Measurements from ENCODE around the gene TTLL11. TPM values are rescaled to one million over a fixed set of nuclear protein-coding genes. Genes with fewer than 3 reads are reported as not detected.

Gene TTLL11
- total and polyA plus RNA-seq, 2 of the 8 experiments (the other 6 are each of a cell fraction or from before 2014, with no cell fraction given) = 0.56 to 0.80 TPM

GRCh38 chr9:122116448-122117173 is 23.5 kb upstream of the TTLL11 start:
- Histone ChIP-seq H3K4me3 (ENCODE audit: extremely low read depth in 1 of 4, insufficient read depth in 2 of 4, low read depth in 3 of 4, low read length in 4 of 4) (no peak overlapping the region), H2BK5ac (ENCODE audit: low read depth, low read length) (0 out of 2 replicates have a peak overlapping the region, but pooled peaks have one; percentile 1), H4K20me1 (replicated peaks in 1 of 2; ENCODE audit: control insufficient read depth in 1 of 2, insufficient read depth in 2 of 2, low read length in 2 of 2) (no peaks in the 10 kb centered on the region), H3K36me3 (ENCODE audit: control insufficient read depth in 2 of 4, insufficient read depth in 4 of 4, low read length in 3 of 4) (no peaks in the 10 kb centered on the region), H2BK12ac (ENCODE audit: low read depth, low read length) (peak overlapping the region; percentile 40; the same call in 1 of the 2 replicates), H2BK15ac (ENCODE audit: low read length) (peak overlapping the region; percentile 8; the same call in 1 of the 2 replicates), H2AFZ (ENCODE audit: low read length) (peak overlapping the region; percentile 54; the same call in 1 of the 2 replicates), H2AK5ac (ENCODE audit: low read depth, low read length) (peak overlapping the region; percentile 59; the same call in 1 of the 2 replicates), H3K9ac (replicated peaks in 1 of 4; ENCODE audit: extremely low read depth in 1 of 4, low read depth in 3 of 4, low read length in 3 of 4) (no peak overlapping the region), H3K27me3 (replicated peaks in 1 of 4; ENCODE audit: control insufficient read depth in 3 of 4, extremely low read depth in 1 of 4, insufficient read depth in 3 of 4, low read length in 3 of 4) (no peaks in the 10 kb centered on the region; a peak in 2 of 7 replicates), H3K4me1 (replicated peaks in 1 of 4; ENCODE audit: control insufficient read depth in 3 of 4, insufficient read depth in 4 of 4, low read length in 3 of 4) (peaks cover 8 to 16% (median 12%) of the 10 kb centered on the region in 4 experiments), H3K79me2 (ENCODE audit: control insufficient read depth in 1 of 2, insufficient read depth in 2 of 2, low read length in 2 of 2) (no peaks in the 10 kb centered on the region), H3K4me2 (ENCODE audit: insufficient read depth in 1 of 2, low read depth in 2 of 2, low read length in 2 of 2) (peak overlapping the region; percentile 37 to 41; a peak in 2 of 4 replicates), H3K56ac (replicated peaks; ENCODE audit: insufficient read length, low read depth, low read length) (no peak overlapping the region), H2BK120ac (replicated peaks; ENCODE audit: low read depth, low read length) (no peak overlapping the region), H3K23me2 (ENCODE audit: low read depth, low read length) (no peaks in the 10 kb centered on the region), H3K18ac (ENCODE audit: extremely low read depth, low read length) (peak overlapping the region; percentile 62), H2BK20ac (ENCODE audit: low read length) (peak overlapping the region; percentile 40), H4K91ac (replicated peaks; ENCODE audit: insufficient read length, low read length) (no peak overlapping the region), H3K14ac (ENCODE audit: insufficient read length) (no peak overlapping the region), H3K27ac (ENCODE audit: low read depth, low read length) (no peak overlapping the region), H3K4ac (replicated peaks; ENCODE audit: insufficient read length, low read depth, low read length) (peak overlapping the region; percentile 34), H4K8ac (ENCODE audit: extremely low read depth, insufficient read depth, low read length) (0 out of 2 replicates have a peak overlapping the region, but pooled peaks have one; percentile 31), H3K79me1 (ENCODE audit: low read depth, low read length) (no peaks in the 10 kb centered on the region), H3K9me3 (ENCODE audit: insufficient read depth in 2 of 2, low read depth in 1 of 2, low read length in 1 of 2) (no peaks in the 10 kb centered on the region), H4K5ac (ENCODE audit: insufficient read length, low read depth, low read length) (no peak overlapping the region), H3K23ac (ENCODE audit: insufficient read length) (no peak overlapping the region)
- TF ChIP-seq RBBP5 (IDR thresholded peaks at IDR 0.05; ENCODE audit: borderline replicate concordance, low read depth, low read length) (0 out of 2 replicates have a peak, but pooled peaks have one; percentile 6), KDM1A (IDR thresholded peaks at IDR 0.05; ENCODE audit: borderline replicate concordance, low read length) (peak; percentile 50; the same call in 1 of the 2 replicates), CEBPB (IDR thresholded peaks at IDR 0.05; ENCODE audit: low read depth, low read length) (no peak)
- ChIA-PET POLR2A (ENCODE audit: partially characterized antibody) (interaction anchor here (1.1 to 1.2 kb wide), 2 partner anchors 13 to 15 kb away, joined by 3 to 4 read pairs; no protein-coding TSS in a partner anchor), CTCF (ENCODE audit: partially characterized antibody) (interaction anchor here (1.5 to 15.6 kb wide), 8 partner anchors 6 to 252 kb away, joined by 3 to 544 read pairs (median 52); no protein-coding TSS in a partner anchor)
- FAIRE-seq = no peak
- WGBS, 2 experiments (ENCODE audit: extremely low coverage in 1 of 2, insufficient coverage in 1 of 2, insufficient read length in 1 of 2, insufficient replicate concordance in 2 of 2, low coverage in 1 of 2, low lambda C conversion rate in 2 of 2, missing lambda C conversion rate in 1 of 2) = 84% methylated on average over 10 of the region's 10 CpGs; no CpG with 5 or more reads in 1 of the 2 experiments
- DNase-seq (ENCODE audit: low read depth in 1 of 2, low spot score in 2 of 2) = no peak

Data from H1 (cell line).